SU-DHL-6 (cell line): ENCODE results near the gene ARHGEF39.

Source experiments
- EZH2phosphoT487 ChIP-seq: fragments of 200-600 bp; sonication (generic), shearing (Covaris generic); conservative IDR thresholded peaks from 2 replicates; pipeline ENCODE4 v1.6.1; 2018; ENCODE audit warnings: mild to moderate bottlenecking, antibody characterized with exemption, low read length, moderate library complexity, mixed read lengths
- TF ChIP-seq, protein P1 (sequence below): fragments of 200-600 bp; sonication (generic); IDR thresholded peaks from one replicate; pipeline ENCODE4 v1.5.1; 2017; ENCODE audit warnings: antibody characterized with exemption, mild to moderate bottlenecking, low read length, moderate library complexity; ENCODE audit not compliant: insufficient read depth, poor library complexity, severe bottlenecking

DNA sequence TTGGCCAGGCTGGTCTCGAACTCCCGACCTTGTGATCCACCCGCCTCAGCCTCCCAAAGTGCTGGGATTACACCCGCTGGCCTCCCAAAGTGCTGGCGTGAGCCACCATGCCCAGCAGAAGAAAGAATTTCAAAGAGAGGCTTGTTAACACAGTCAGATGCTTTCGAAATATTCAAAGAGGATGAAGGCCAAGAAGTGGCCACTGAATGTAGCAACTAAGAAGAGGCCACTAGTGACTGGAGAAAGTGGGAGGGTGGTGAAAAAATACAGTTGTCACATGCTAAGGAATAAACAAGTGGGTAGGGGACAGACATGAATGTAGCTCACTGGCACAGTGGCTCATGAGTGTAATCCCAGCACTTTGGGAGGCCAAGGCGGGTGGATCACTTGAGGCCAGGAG lies 37.7 kb upstream of the ARHGEF39 start:
- TF ChIP-seq, protein P1, sequence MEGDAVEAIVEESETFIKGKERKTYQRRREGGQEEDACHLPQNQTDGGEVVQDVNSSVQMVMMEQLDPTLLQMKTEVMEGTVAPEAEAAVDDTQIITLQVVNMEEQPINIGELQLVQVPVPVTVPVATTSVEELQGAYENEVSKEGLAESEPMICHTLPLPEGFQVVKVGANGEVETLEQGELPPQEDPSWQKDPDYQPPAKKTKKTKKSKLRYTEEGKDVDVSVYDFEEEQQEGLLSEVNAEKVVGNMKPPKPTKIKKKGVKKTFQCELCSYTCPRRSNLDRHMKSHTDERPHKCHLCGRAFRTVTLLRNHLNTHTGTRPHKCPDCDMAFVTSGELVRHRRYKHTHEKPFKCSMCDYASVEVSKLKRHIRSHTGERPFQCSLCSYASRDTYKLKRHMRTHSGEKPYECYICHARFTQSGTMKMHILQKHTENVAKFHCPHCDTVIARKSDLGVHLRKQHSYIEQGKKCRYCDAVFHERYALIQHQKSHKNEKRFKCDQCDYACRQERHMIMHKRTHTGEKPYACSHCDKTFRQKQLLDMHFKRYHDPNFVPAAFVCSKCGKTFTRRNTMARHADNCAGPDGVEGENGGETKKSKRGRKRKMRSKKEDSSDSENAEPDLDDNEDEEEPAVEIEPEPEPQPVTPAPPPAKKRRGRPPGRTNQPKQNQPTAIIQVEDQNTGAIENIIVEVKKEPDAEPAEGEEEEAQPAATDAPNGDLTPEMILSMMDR = no peak
- TF ChIP-seq EZH2phosphoT487 = no peak
